ENCODE data around the gene GLT1D1.

GLT1D1 gene

GRCh38 chr12:128856035-128856790 lies 2.9 kb downstream of the GLT1D1 start:
- TF ChIP-seq EP300 (IDR thresholded peaks at IDR 0.05; ENCODE audit: borderline replicate concordance) (no peak), YY1 (IDR thresholded peaks at IDR 0.05; ENCODE audit: low read depth) (no peak), TEAD4 (IDR thresholded peaks at IDR 0.05) (no peak)

- TF ChIP-seq YY1 (IDR thresholded peaks at IDR 0.05; ENCODE audit: low read depth) = no peak
- no peak for TF ChIP-seq RAD21 (IDR thresholded peaks at IDR 0.05; ENCODE audit: low read depth)
- no peak for TF ChIP-seq TEAD4 (IDR thresholded peaks at IDR 0.05)
- no peak for TF ChIP-seq TAF1 (IDR thresholded peaks at IDR 0.05; ENCODE audit: low read depth)
- TF ChIP-seq FOXM1 (IDR thresholded peaks at IDR 0.05; ENCODE audit: borderline replicate concordance, low read depth) = no peak
- TF ChIP-seq NFIC (IDR thresholded peaks at IDR 0.05) = no peak
- TF ChIP-seq MAX (IDR thresholded peaks at IDR 0.05) = no peak
- TF ChIP-seq EP300 (IDR thresholded peaks at IDR 0.05; ENCODE audit: borderline replicate concordance) = no peak
- no peak for TF ChIP-seq REST (IDR thresholded peaks at IDR 0.05; ENCODE audit: low read depth)
- no peak for TF ChIP-seq EGR1 (IDR thresholded peaks at IDR 0.05)
These were observed 3.5 kb downstream of the GLT1D1 start for GRCh38 chr12:128856791-128857078.

GRCh38 chr12:128857133-128857763 lies 4.0 kb downstream of the GLT1D1 start:
- TF ChIP-seq EP300 (IDR thresholded peaks at IDR 0.05; ENCODE audit: borderline replicate concordance) (no peak), MAX (IDR thresholded peaks at IDR 0.05) (no peak), ZBTB7A (IDR thresholded peaks at IDR 0.05; ENCODE audit: low read depth) (no peak), CREB1 (IDR thresholded peaks at IDR 0.05; ENCODE audit: low read depth) (no peak), RAD21 (IDR thresholded peaks at IDR 0.05; ENCODE audit: low read depth) (no peak), USF1 (IDR thresholded peaks at IDR 0.05) (no peak)

- TF ChIP-seq NFIC (IDR thresholded peaks at IDR 0.05) (no peak), EGR1 (IDR thresholded peaks at IDR 0.05) (no peak), TAF1 (IDR thresholded peaks at IDR 0.05; ENCODE audit: low read depth) (no peak)
These were observed 6.0 kb downstream of the GLT1D1 start for GRCh38 chr12:128859311-128859710.

GRCh38 chr12:128861226-128862016 lies 8.1 kb downstream of the GLT1D1 start:
- no peak for TF ChIP-seq REST (IDR thresholded peaks at IDR 0.05; ENCODE audit: low read depth)
- TF ChIP-seq NFIC (IDR thresholded peaks at IDR 0.05) = no peak
- no peak for TF ChIP-seq USF1 (IDR thresholded peaks at IDR 0.05)
- no peak for TF ChIP-seq ZBTB7A (IDR thresholded peaks at IDR 0.05; ENCODE audit: low read depth)
- TF ChIP-seq FOXM1 (IDR thresholded peaks at IDR 0.05; ENCODE audit: borderline replicate concordance, low read depth) = no peak
- TF ChIP-seq RAD21 (IDR thresholded peaks at IDR 0.05; ENCODE audit: low read depth) = no peak
- no peak for TF ChIP-seq MAX (IDR thresholded peaks at IDR 0.05)
- no peak for TF ChIP-seq EGR1 (IDR thresholded peaks at IDR 0.05)
- no peak for TF ChIP-seq TEAD4 (IDR thresholded peaks at IDR 0.05)
- TF ChIP-seq TAF1 (IDR thresholded peaks at IDR 0.05; ENCODE audit: low read depth) = no peak
- no peak for TF ChIP-seq CREB1 (IDR thresholded peaks at IDR 0.05; ENCODE audit: low read depth)
- no peak for TF ChIP-seq EP300 (IDR thresholded peaks at IDR 0.05; ENCODE audit: borderline replicate concordance)
- TF ChIP-seq YY1 (IDR thresholded peaks at IDR 0.05; ENCODE audit: low read depth) = no peak
- no peak for TF ChIP-seq TCF12 (IDR thresholded peaks at IDR 0.05; ENCODE audit: low read depth)
- no peak for TF ChIP-seq CEBPB (IDR thresholded peaks at IDR 0.05)
